GM18505 (cell line): ENCODE measurements around the gene RANGRF.

Experiments
- ATAC-seq: cut with Tn5 transposase; IDR thresholded peaks from one replicate; pipeline ENCODE4 v1.9.1; 2021; ENCODE audit not compliant: unreplicated experiment
- POLR2A ChIP-seq: IDR thresholded peaks from 4 replicates; pipeline ENCODE4 v1.6.1; 2011; ENCODE audit warnings: borderline replicate concordance; ENCODE audit not compliant: insufficient read depth, insufficient read length; ENCODE audit errors: extremely low read depth

Gene RANGRF

GRCh38 chr17:8337802-8338752 lies 49.6 kb downstream of the RANGRF start:
- no peak for ATAC-seq

GRCh38 chr17:8338753-8339140 lies 50.3 kb downstream of the RANGRF start:
- ATAC-seq = no peak
- no peak for TF ChIP-seq POLR2A

More at GRCh38 chr17:8337802-8338752, 49.6 kb downstream of the RANGRF start:
- no peak for TF ChIP-seq POLR2A

GRCh38 chr17:8339540-8339939 lies 51.1 kb downstream of the RANGRF start, which contains the start of gene ODF4:
Gene ODF4, plus strand, starts transcription at chr17:8339840. Its CDS starts 212 bp downstream, at chr17:8340052.
- ATAC-seq = no peak
- TF ChIP-seq POLR2A = no peak
